ENCODE results near the gene HIGD2B. TPM values are rescaled to one million over a fixed set of nuclear protein-coding genes. Genes with fewer than 3 reads are reported as not detected.
"Not testable (repeated sequence)": the region's sequence is repeated elsewhere in the genome, so short reads cannot be mapped to it uniquely, and the experiment has no call there.

HIGD2B gene
- total RNA-seq, 2 experiments from 2014 or later = 0.27 to 0.32 TPM

- Mint-ChIP-seq H3K4me1 (ENCODE audit: low read depth) (no peaks in the 10 kb centered on the region), H3K27me3 (no peaks in the 10 kb centered on the region), H3K9me3 (no peaks in the 10 kb centered on the region), H3K36me3 (ENCODE audit: low read depth) (peaks cover 22% of the 10 kb centered on the region), H3K27ac (no peak overlapping the region), H3K4me3 (no peak overlapping the region)
- no peak for DNase-seq
- no peak for TF ChIP-seq CTCF (IDR thresholded peaks at IDR 0.05)
- ChIA-PET POLR2A (interaction anchor here (1.2 kb wide), 1 partner anchor 51 kb away, joined by 3 read pairs; the partner anchor contains the start of gene ADPGK), CTCF (interaction anchor here (7.4 kb wide), 1 partner anchor 9 kb away, joined by 69 read pairs; no protein-coding TSS in a partner anchor)
- intact Hi-C loops (cut with micrococcal nuclease) = no loop called here
- no peak for ATAC-seq
Observed at GRCh38 chr15:72732086-72732485, 46.1 kb upstream of the HIGD2B start.

GRCh38 chr15:72728821-72729220 lies 42.8 kb upstream of the HIGD2B start:
- CTCF ChIA-PET = interaction anchor here (0.6 to 1.3 kb wide), 3 partner anchors 44 to 1237 kb away, joined by 3 read pairs; no protein-coding TSS in a partner anchor
- DNase-seq = no peak
- no peak for ATAC-seq
- POLR2A ChIA-PET = interaction anchor here (0.7 kb wide), 1 partner anchor 39 kb away, joined by 3 read pairs; no protein-coding TSS in a partner anchor
- no peaks in the 10 kb centered on the region for H3K9me3 Mint-ChIP-seq
- H3K36me3 Mint-ChIP-seq (ENCODE audit: low read depth) = peaks cover 9% of the 10 kb centered on the region
- H3K4me1 Mint-ChIP-seq (ENCODE audit: low read depth) = no peaks in the 10 kb centered on the region
- no peak for TF ChIP-seq CTCF (IDR thresholded peaks at IDR 0.05)
- intact Hi-C loops (cut with micrococcal nuclease) = no loop called here
- no peaks in the 10 kb centered on the region for H3K27me3 Mint-ChIP-seq
- no peak overlapping the region for H3K4me3 Mint-ChIP-seq
- H3K27ac Mint-ChIP-seq = no peak overlapping the region

GRCh38 chr15:72728249-72728648 lies 42.3 kb upstream of the HIGD2B start:
- H3K9me3 Mint-ChIP-seq; DNase-seq; H3K27ac Mint-ChIP-seq; intact Hi-C loops (cut with micrococcal nuclease); ATAC-seq; H3K4me3 Mint-ChIP-seq; H3K27me3 Mint-ChIP-seq; H3K36me3 Mint-ChIP-seq (ENCODE audit: low read depth); H3K4me1 Mint-ChIP-seq (ENCODE audit: low read depth): not testable (repeated sequence)
- ChIA-PET CTCF (interaction anchor here (1.3 kb wide), 1 partner anchor 44 kb away, joined by 3 read pairs; no protein-coding TSS in a partner anchor), POLR2A (interaction anchor here (0.7 kb wide), 1 partner anchor 40 kb away, joined by 3 read pairs; no protein-coding TSS in a partner anchor)

- no peak for DNase-seq
- Mint-ChIP-seq H3K36me3 (ENCODE audit: low read depth) (peaks cover 9% of the 10 kb centered on the region), H3K4me1 (ENCODE audit: low read depth) (no peaks in the 10 kb centered on the region), H3K4me3 (no peak overlapping the region), H3K27ac (no peak overlapping the region), H3K9me3 (no peaks in the 10 kb centered on the region), H3K27me3 (no peaks in the 10 kb centered on the region)
- CTCF ChIA-PET = interaction anchor here (0.6 kb wide), 1 partner anchor 12 kb away, joined by 3 read pairs; no protein-coding TSS in a partner anchor
- POLR2A ChIA-PET = no interaction called here
- ATAC-seq = no peak
- no peak for TF ChIP-seq CTCF (IDR thresholded peaks at IDR 0.05)
- intact Hi-C loops (cut with micrococcal nuclease) = no loop called here
Observed at GRCh38 chr15:72727154-72727553, 41.2 kb upstream of the HIGD2B start.

- H3K36me3 Mint-ChIP-seq (ENCODE audit: low read depth); CTCF ChIA-PET; intact Hi-C loops (cut with micrococcal nuclease); POLR2A ChIA-PET; H3K27ac Mint-ChIP-seq; H3K9me3 Mint-ChIP-seq; ATAC-seq; H3K27me3 Mint-ChIP-seq; H3K4me1 Mint-ChIP-seq (ENCODE audit: low read depth); H3K4me3 Mint-ChIP-seq; DNase-seq: not testable (repeated sequence)
Observed at GRCh38 chr15:72725851-72726250, 39.9 kb upstream of the HIGD2B start.

GRCh38 chr15:72725446-72725845 lies 39.5 kb upstream of the HIGD2B start:
- Mint-ChIP-seq H3K4me1 (ENCODE audit: low read depth) (no peaks in the 10 kb centered on the region), H3K4me3 (no peak overlapping the region), H3K36me3 (ENCODE audit: low read depth) (no peaks in the 10 kb centered on the region), H3K9me3 (no peaks in the 10 kb centered on the region), H3K27ac (no peak overlapping the region), H3K27me3 (no peaks in the 10 kb centered on the region)
- POLR2A ChIA-PET = no interaction called here
- CTCF ChIA-PET = no interaction called here
- no peak for DNase-seq
- ATAC-seq = no peak
- intact Hi-C loops (cut with micrococcal nuclease) = no loop called here
- TF ChIP-seq CTCF (IDR thresholded peaks at IDR 0.05) = no peak
